Body of pancreas (tissue), 4 donors: Measurements from ENCODE around the gene ADRA2C.

ENCODE experiments used
- POLR2A ChIP-seq, 3 donors: fragments of 450-650 bp; IDR thresholded peaks; one replicate each; pipeline ENCODE4 v1.6.1; 2016; ENCODE audit warnings: antibody characterized with exemption in 3 of 3, mild to moderate bottlenecking in 2 of 3
- TF ChIP-seq, protein P1 (sequence below), 7 experiments: fragments of 450-650 bp in 4 of 7; fragments of 200-600 bp in 3 of 7; sonication (generic) in 3 of 7; IDR thresholded peaks; one replicate each; pipeline ENCODE4 v1.5.1; 2016 to 2019; ENCODE audit warnings: antibody characterized with exemption in 7 of 7

DNA sequence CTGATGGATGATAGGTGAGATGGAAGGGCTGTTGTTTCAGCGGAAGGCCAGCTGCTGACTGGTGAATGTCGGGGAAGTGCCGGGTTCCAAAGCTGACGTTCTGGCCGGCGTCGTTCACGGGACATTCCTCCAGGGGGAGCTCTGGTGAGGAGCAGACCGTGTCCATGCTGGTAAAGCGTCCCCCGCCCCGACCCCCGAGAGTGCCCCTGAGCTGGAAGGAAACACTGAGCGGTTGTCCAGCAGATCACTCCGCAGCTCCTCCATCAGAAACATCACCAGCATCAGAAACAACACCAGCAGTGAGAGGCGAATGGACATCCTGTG is 18.6 kb upstream of the ADRA2C start:
- TF ChIP-seq, protein P1, sequence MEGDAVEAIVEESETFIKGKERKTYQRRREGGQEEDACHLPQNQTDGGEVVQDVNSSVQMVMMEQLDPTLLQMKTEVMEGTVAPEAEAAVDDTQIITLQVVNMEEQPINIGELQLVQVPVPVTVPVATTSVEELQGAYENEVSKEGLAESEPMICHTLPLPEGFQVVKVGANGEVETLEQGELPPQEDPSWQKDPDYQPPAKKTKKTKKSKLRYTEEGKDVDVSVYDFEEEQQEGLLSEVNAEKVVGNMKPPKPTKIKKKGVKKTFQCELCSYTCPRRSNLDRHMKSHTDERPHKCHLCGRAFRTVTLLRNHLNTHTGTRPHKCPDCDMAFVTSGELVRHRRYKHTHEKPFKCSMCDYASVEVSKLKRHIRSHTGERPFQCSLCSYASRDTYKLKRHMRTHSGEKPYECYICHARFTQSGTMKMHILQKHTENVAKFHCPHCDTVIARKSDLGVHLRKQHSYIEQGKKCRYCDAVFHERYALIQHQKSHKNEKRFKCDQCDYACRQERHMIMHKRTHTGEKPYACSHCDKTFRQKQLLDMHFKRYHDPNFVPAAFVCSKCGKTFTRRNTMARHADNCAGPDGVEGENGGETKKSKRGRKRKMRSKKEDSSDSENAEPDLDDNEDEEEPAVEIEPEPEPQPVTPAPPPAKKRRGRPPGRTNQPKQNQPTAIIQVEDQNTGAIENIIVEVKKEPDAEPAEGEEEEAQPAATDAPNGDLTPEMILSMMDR (IDR thresholded peaks at IDR 0.05): peak in 5 of 7 experiments; percentile 10 to 40 (median 18)
- no peak for TF ChIP-seq POLR2A (IDR thresholded peaks at IDR 0.05)
